NCI-H2171 (cell line): Measurements from ENCODE around the gene TTLL7.
A peak's percentile ranks its signal among the peaks of the same experiment; 100 is the strongest.

Source experiments
- DNase-seq: peaks from one replicate; lab custom pipeline; 2025; lab: John Stamatoyannopoulos, UW

The TTLL7 gene

DNA sequence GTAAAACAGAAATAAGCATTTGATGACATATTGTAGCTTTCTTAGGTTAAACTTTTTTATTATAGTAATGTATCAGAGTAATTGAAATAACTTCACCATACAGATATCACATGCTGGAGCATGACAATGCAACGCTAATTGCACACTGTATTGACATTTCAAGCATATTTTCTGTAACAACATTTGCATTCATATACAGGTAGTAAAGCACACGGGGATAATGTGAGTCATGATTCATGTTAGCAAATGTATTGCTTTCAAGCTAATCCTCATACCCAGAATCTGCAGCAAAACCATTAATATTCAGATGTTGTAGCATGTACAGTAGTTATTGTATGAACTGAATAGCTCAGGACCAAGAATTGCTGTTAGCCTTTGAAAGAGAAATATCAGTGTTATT is 133.9 kb downstream of the TTLL7 start:
- DNase-seq, result no peak

DNA sequence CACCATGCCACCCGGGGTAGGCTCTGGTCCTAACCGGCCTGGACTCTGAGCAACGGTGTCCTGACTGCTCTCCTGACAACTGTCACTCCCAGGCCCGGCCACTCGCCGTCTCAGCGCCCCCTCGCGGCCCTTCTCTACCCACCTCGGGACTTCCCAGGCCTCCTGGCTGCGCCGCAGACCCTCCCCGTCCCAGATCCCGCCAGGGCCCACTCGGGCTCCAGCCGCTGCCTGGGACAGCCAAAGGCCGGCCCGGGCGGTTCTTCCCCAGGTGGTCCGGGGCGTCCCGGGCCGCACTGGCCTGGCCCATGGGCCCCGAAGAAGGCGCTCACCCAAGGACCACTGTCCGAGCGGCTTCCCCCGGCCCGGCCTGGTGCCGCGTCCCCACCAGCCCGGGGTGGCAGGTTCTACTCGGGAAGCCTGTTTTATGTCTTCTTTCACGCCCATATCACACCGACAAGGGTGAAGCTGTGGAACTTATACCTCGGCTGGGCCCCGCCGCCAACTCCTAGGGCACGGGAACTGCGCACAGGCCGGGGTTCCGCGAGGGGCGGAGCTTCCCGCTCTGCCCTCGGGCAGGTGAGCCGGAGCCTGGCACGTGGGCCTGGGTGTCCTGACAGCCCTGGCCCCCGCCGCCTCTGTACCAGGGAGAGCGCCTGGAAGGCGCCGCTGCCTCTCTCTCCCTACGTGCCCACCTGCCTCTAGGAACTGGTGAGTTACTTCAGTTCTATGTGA is 138.3 kb downstream of the TTLL7 start:
- peak; percentile 53 for DNase-seq

DNA sequence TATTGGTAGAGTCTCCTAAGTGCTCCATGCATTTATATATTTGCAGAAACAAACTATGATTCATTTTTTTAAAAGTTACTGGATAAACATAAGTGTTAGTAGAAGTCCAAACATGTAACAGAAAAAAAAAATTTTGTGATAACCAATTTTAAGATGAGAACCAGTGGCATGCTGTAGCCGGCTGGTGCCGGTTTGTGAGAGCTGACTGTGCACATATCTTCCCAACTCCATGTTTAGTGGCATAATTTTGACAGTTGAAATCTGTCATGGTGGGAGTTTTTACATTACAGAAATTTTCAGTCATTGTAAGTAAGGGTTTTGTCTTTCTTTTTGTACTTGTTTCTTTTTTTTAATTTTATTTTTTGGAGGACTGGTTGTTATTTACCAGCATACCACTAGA is 141.2 kb downstream of the TTLL7 start:
- no peak for DNase-seq

- no peak for DNase-seq
Measured at GRCh38 chr1:83857103-83857502, 141.8 kb downstream of the TTLL7 start.

DNA sequence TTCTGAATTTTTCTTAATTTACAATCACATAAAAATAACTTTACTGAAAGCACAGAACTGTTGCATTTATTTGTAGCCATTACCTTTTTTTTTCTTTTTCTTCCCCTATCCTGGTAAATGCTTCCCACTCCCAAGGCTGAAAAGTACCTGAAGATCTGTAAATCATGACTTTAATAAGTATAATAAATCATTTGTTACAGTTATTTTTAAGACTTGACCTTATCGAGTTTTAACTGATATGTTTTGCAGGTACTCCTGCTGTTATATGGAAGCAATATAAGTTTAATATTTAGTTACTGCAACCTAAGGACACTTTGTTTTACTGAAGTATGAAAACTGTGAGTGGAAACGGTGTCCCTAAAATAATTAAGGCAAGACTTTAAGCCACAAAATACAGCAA is 142.6 kb downstream of the TTLL7 start:
- DNase-seq, result no peak

DNA sequence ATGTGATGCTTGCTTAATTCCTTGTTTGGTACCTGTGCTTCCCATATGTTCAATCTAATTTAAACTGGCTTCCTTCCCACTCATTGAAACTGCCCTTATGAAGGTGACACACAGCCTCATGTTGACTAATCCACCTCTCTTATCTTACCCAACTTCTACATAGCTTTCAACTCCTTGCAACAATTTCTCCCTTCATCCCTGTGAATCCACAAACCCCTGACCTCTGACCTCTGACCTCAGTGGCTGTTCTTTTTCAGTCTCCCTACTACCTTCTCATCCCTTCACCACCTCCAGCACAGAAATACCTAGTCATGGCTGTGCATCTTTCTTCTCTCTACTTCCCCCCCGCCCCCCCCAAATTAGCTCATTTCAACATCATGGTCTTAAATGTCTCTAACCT is 144.5 kb downstream of the TTLL7 start:
- DNase-seq, result no peak

GRCh38 chr1:83850834-83851233 is 148.1 kb downstream of the TTLL7 start:
- DNase-seq, result no peak

GRCh38 chr1:83849191-83850061 is 149.5 kb downstream of the TTLL7 start:
- DNase-seq, result no peak

- DNase-seq, result no peak
Measured at GRCh38 chr1:83846138-83846537, 152.8 kb downstream of the TTLL7 start.

GRCh38 chr1:83845437-83846071 is 153.4 kb downstream of the TTLL7 start:
- no peak for DNase-seq

DNA sequence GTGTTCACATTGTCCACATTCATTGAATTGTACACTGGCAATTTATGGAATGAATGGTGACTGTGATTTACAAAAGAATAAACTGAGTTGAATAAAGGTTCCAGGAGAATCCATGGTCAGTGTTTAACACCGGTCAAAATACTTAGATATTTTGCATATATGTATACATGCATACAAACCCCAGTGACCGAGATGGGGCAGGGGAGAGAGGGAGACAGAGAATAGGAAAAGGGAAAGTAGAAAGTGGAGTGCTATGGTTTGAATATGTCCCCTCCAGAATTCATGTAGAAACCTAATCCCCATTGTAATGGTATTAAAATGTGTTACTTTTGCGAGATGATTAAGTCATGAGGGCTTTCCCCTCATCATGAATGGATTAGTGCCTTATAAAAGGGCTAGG is 154.4 kb downstream of the TTLL7 start:
- DNase-seq, result no peak

GRCh38 chr1:83839566-83840173 is 159.3 kb downstream of the TTLL7 start:
- DNase-seq, result no peak

- DNase-seq, result no peak
Measured at GRCh38 chr1:83838573-83838972, 160.4 kb downstream of the TTLL7 start.

GRCh38 chr1:83836543-83836942 is 162.4 kb downstream of the TTLL7 start:
- DNase-seq, result no peak

GRCh38 chr1:83834621-83835264 is 164.2 kb downstream of the TTLL7 start:
- DNase-seq, result no peak

GRCh38 chr1:83832194-83832593 is 166.7 kb downstream of the TTLL7 start:
- DNase-seq, result no peak

- no peak for DNase-seq
Measured at GRCh38 chr1:83829106-83829505, 169.8 kb downstream of the TTLL7 start.

GRCh38 chr1:83828456-83828855 is 170.5 kb downstream of the TTLL7 start:
- DNase-seq, result no peak

GRCh38 chr1:83827741-83828140 is 171.2 kb downstream of the TTLL7 start:
- no peak for DNase-seq

DNA sequence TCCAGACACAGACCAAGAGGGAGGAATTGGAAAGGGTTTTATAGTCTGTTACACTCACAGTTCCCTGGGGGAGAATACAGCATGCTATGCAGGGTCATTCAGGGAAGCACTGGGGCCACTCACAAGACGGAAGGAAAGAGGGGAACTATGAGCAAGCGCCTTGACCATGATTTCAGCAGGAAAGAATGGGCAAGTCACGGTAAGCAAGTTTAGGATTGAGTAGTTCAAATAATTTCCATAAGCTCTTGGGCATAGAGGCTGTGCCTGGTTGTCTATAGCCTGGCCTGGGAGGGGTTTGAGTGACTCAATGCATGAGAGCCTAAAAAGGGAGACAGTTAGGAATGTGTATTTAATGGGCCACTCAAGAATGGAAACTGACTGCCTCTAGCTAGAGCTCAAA is 176.7 kb downstream of the TTLL7 start:
- DNase-seq, result no peak

- DNase-seq, result no peak
Measured at GRCh38 chr1:83819436-83819835, 179.5 kb downstream of the TTLL7 start.

DNA sequence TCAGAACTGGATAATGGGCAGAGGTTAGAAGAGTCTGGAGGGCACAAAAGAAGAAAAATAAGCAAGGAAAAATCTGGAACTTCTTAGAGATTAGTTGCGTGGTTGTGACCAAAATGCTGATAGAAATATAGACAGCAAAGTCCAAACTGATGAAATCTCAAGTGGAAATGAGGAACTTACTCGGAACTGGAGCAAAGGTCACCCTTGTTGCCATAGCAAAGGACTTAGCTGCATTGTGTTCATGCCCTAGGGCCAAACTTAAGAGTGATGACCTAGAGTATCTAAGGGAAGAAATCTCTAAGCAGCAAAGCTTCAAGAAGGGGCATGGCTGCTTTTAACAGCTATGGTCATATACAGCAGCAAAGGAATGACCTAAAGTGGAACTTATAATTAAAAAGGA is 180.0 kb downstream of the TTLL7 start:
- DNase-seq, result no peak
